HG02759 (cell line): ENCODE results near the gene WDR76.

Source experiments
- ATAC-seq: cut with Tn5 transposase; IDR thresholded peaks from one replicate; pipeline ENCODE4 v1.9.1; 2021; ENCODE audit warnings: mild to moderate bottlenecking, moderate library complexity; ENCODE audit not compliant: unreplicated experiment

The WDR76 gene

GRCh38 chr15:43908516-43909050 is 81.8 kb downstream of the WDR76 start:
- ATAC-seq, result no peak

- ATAC-seq, result no peak
Observed at GRCh38 chr15:43911235-43911781, 84.5 kb downstream of the WDR76 start.

- no peak for ATAC-seq
Observed at GRCh38 chr15:43912208-43912607, 85.4 kb downstream of the WDR76 start.

- ATAC-seq, result no peak
Observed at GRCh38 chr15:43913026-43913780, 86.4 kb downstream of the WDR76 start.

GRCh38 chr15:43913941-43914340 is 87.1 kb downstream of the WDR76 start:
- ATAC-seq, result no peak

- ATAC-seq, result no peak
Observed at GRCh38 chr15:43915631-43916325, 89.0 kb downstream of the WDR76 start.

GRCh38 chr15:43916326-43916660 is 89.5 kb downstream of the WDR76 start:
- no peak for ATAC-seq
